ENCODE results near the gene BAZ2A. TPM values are rescaled to one million over a fixed set of nuclear protein-coding genes. Genes with fewer than 3 reads are reported as not detected.

The BAZ2A gene
- total RNA-seq, 1 donor from 2014 or later: 131 TPM

- Mint-ChIP-seq H3K27ac (no peak overlapping the region), H3K9me3 (no peaks in the 10 kb centered on the region), H3K36me3 (ENCODE audit: low read depth) (peaks cover 94% of the 10 kb centered on the region), H3K27me3 (ENCODE audit: low read depth) (no peaks in the 10 kb centered on the region), H3K4me3 (ENCODE audit: low read depth) (no peak overlapping the region), H3K4me1 (ENCODE audit: low read depth) (no peaks in the 10 kb centered on the region)
- intact Hi-C loops (cut with micrococcal nuclease): no loop called here
- no peak for DNase-seq (ENCODE audit: low spot score)
Observed at GRCh38 chr12:56602239-56602638, 27.9 kb downstream of the BAZ2A start.

GRCh38 chr12:56601503-56601902, 28.6 kb downstream of the BAZ2A start:
- Mint-ChIP-seq H3K27me3 (ENCODE audit: low read depth) (no peaks in the 10 kb centered on the region), H3K4me3 (ENCODE audit: low read depth) (no peak overlapping the region), H3K4me1 (ENCODE audit: low read depth) (no peaks in the 10 kb centered on the region), H3K9me3 (no peaks in the 10 kb centered on the region), H3K27ac (no peak overlapping the region), H3K36me3 (ENCODE audit: low read depth) (peaks cover 94% of the 10 kb centered on the region)
- intact Hi-C loops (cut with micrococcal nuclease): no loop called here
- DNase-seq (ENCODE audit: low spot score): no peak

DNA sequence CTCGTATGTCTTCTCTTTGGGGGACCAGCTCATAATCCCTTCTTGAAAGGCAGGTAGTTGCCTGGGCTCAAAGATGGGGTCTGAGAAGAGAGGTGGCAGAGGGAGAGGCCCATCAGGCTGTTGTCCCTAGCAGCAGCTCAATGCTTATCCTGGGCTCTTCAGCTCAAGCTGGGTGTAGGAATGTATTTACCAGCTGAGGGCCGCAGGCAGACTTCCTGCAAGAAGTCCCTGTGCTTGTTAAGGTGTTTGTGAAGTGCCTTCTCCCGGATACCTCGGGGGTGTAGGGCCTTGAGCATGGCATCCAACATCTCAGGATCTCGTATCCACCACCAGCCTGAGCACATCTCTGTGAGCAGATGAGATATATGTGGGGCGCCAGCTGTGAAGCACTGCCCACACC, 29.4 kb downstream of the BAZ2A start:
- Mint-ChIP-seq H3K27ac (no peak overlapping the region), H3K27me3 (ENCODE audit: low read depth) (no peaks in the 10 kb centered on the region), H3K36me3 (ENCODE audit: low read depth) (peaks cover 92% of the 10 kb centered on the region), H3K9me3 (no peaks in the 10 kb centered on the region), H3K4me1 (ENCODE audit: low read depth) (peaks cover 4% of the 10 kb centered on the region), H3K4me3 (ENCODE audit: low read depth) (no peak overlapping the region)
- DNase-seq (ENCODE audit: low spot score): no peak
- intact Hi-C loops (cut with micrococcal nuclease): no loop called here

- Mint-ChIP-seq H3K36me3 (ENCODE audit: low read depth) (peaks cover 87% of the 10 kb centered on the region), H3K27ac (no peak overlapping the region), H3K4me3 (ENCODE audit: low read depth) (no peak overlapping the region), H3K9me3 (no peaks in the 10 kb centered on the region), H3K4me1 (ENCODE audit: low read depth) (peaks cover 4% of the 10 kb centered on the region), H3K27me3 (ENCODE audit: low read depth) (no peaks in the 10 kb centered on the region)
- intact Hi-C loops (cut with micrococcal nuclease): no loop called here
- no peak for DNase-seq (ENCODE audit: low spot score)
Observed at GRCh38 chr12:56599797-56600196, 30.3 kb downstream of the BAZ2A start.

GRCh38 chr12:56599041-56599440, 31.1 kb downstream of the BAZ2A start:
- Mint-ChIP-seq H3K4me3 (ENCODE audit: low read depth) (no peak overlapping the region), H3K27ac (no peak overlapping the region), H3K27me3 (ENCODE audit: low read depth) (no peaks in the 10 kb centered on the region), H3K36me3 (ENCODE audit: low read depth) (peaks cover 79% of the 10 kb centered on the region), H3K4me1 (ENCODE audit: low read depth) (peaks cover 4% of the 10 kb centered on the region), H3K9me3 (no peaks in the 10 kb centered on the region)
- DNase-seq (ENCODE audit: low spot score): no peak
- intact Hi-C loops (cut with micrococcal nuclease): no loop called here

GRCh38 chr12:56596815-56597214, 33.3 kb downstream of the BAZ2A start:
- intact Hi-C loops (cut with micrococcal nuclease): no loop called here
- Mint-ChIP-seq H3K27ac (peak overlapping the region; percentile 6), H3K36me3 (ENCODE audit: low read depth) (peaks cover 61% of the 10 kb centered on the region), H3K9me3 (no peaks in the 10 kb centered on the region), H3K4me3 (ENCODE audit: low read depth) (no peak overlapping the region), H3K4me1 (ENCODE audit: low read depth) (peaks cover 4% of the 10 kb centered on the region), H3K27me3 (ENCODE audit: low read depth) (no peaks in the 10 kb centered on the region)
- DNase-seq (ENCODE audit: low spot score): no peak

GRCh38 chr12:56593909-56594621, 36.1 kb downstream of the BAZ2A start:
- Mint-ChIP-seq H3K4me3 (ENCODE audit: low read depth) (no peak overlapping the region), H3K27me3 (ENCODE audit: low read depth) (no peaks in the 10 kb centered on the region), H3K9me3 (no peaks in the 10 kb centered on the region), H3K4me1 (ENCODE audit: low read depth) (peaks cover 6% of the 10 kb centered on the region), H3K36me3 (ENCODE audit: low read depth) (peaks cover 34% of the 10 kb centered on the region), H3K27ac (no peak overlapping the region)
- intact Hi-C loops (cut with micrococcal nuclease): loop anchor here (1.0 kb wide), 1 partner anchor 81 kb away; no protein-coding TSS in a partner anchor
- peak; percentile 53 for DNase-seq (ENCODE audit: low spot score)

DNA sequence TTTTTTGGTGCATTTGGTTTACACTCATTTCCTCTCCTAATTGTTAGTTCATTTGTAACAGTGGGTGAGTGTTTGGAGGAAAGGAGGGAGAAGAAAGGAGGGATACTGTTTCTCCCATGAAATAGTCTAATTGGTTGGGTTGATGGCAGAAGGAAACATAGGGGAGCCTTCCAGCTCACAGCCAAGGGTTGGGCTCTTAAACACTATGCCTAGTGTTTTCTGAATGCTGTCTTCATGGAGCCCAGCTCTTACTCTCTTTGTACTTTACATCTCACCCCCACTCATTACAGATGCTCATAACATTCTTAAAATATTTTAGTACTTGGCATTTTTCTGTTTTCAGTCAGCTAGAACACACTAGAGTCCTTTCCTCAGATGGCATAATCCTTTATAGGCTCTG, 38.2 kb downstream of the BAZ2A start:
- Mint-ChIP-seq H3K36me3 (ENCODE audit: low read depth) (peaks cover 13% of the 10 kb centered on the region), H3K4me1 (ENCODE audit: low read depth) (peaks cover 6% of the 10 kb centered on the region), H3K27me3 (ENCODE audit: low read depth) (no peaks in the 10 kb centered on the region), H3K27ac (no peak overlapping the region), H3K4me3 (ENCODE audit: low read depth) (no peak overlapping the region), H3K9me3 (no peaks in the 10 kb centered on the region)
- DNase-seq (ENCODE audit: low spot score): no peak
- intact Hi-C loops (cut with micrococcal nuclease): no loop called here

DNA sequence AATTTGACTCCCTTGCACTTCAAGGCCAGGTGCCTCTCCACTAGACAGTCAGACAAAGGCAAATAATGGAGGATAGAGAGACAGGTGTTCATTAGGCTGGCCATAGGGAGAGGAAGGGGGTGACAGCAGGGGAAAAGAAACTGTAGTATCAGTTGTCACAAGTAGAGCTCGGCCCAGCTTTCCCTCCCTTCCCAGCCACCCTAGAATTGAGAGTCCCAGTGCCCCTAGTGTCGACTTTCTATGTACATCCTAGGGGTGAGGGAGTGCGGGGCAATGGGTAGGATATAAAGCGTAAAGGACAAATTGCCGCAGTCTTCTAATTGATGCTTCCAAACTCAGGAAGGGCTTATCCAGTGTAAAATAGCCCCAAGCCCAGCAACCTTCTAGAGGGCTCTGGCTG, 39.0 kb downstream of the BAZ2A start:
- Mint-ChIP-seq H3K4me1 (ENCODE audit: low read depth) (peaks cover 3% of the 10 kb centered on the region), H3K27ac (no peak overlapping the region), H3K9me3 (no peaks in the 10 kb centered on the region), H3K36me3 (ENCODE audit: low read depth) (peaks cover 6% of the 10 kb centered on the region), H3K27me3 (ENCODE audit: low read depth) (no peaks in the 10 kb centered on the region), H3K4me3 (ENCODE audit: low read depth) (no peak overlapping the region)
- intact Hi-C loops (cut with micrococcal nuclease): no loop called here
- DNase-seq (ENCODE audit: low spot score): no peak

DNA sequence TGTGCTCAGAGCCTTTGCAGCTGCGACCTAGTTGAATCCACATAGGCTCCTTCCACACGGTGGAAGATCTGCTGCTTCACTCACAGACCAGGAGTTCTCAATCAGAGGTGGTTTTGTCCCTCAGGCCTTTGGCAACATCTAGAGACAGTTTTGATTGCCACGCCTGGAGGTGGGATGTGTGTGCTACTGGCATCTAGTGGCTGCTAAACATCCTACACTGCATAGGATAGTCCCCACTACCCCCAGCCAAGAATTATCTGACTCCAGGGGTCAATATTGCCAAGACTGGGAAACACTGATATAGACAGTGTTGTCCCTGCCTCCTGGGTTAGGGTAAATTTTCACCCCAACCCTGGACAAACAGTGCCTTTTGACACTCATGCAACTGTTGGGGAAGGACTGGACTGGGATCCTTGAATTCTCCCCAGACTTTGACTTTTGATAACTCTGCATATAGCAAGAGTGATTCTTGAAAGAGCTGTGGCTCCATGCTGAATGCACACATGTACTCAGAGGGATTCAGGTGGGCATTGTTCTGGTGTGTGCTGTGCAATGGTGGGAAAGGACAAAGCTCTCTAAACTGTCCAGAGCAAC, 39.8 kb downstream of the BAZ2A start:
- Mint-ChIP-seq H3K27me3 (ENCODE audit: low read depth) (no peaks in the 10 kb centered on the region), H3K4me3 (ENCODE audit: low read depth) (no peak overlapping the region), H3K4me1 (ENCODE audit: low read depth) (peaks cover 2% of the 10 kb centered on the region), H3K36me3 (ENCODE audit: low read depth) (no peaks in the 10 kb centered on the region), H3K9me3 (no peaks in the 10 kb centered on the region), H3K27ac (no peak overlapping the region)
- intact Hi-C loops (cut with micrococcal nuclease): no loop called here
- no peak for DNase-seq (ENCODE audit: low spot score)

- no peaks in the 10 kb centered on the region for H3K36me3 Mint-ChIP-seq (ENCODE audit: low read depth)
- H3K27me3 Mint-ChIP-seq (ENCODE audit: low read depth): no peaks in the 10 kb centered on the region
- no peak overlapping the region for H3K4me3 Mint-ChIP-seq (ENCODE audit: low read depth)
- no peaks in the 10 kb centered on the region for H3K9me3 Mint-ChIP-seq
- H3K27ac Mint-ChIP-seq: no peak overlapping the region
- no peak for DNase-seq (ENCODE audit: low spot score)
- intact Hi-C loops (cut with micrococcal nuclease): no loop called here
- H3K4me1 Mint-ChIP-seq (ENCODE audit: low read depth): peaks cover 2% of the 10 kb centered on the region
Observed at GRCh38 chr12:56589783-56590182, 40.3 kb downstream of the BAZ2A start.

GRCh38 chr12:56585098-56585497, 45.0 kb downstream of the BAZ2A start:
- Mint-ChIP-seq H3K36me3 (ENCODE audit: low read depth) (no peaks in the 10 kb centered on the region), H3K9me3 (no peaks in the 10 kb centered on the region)

DNA sequence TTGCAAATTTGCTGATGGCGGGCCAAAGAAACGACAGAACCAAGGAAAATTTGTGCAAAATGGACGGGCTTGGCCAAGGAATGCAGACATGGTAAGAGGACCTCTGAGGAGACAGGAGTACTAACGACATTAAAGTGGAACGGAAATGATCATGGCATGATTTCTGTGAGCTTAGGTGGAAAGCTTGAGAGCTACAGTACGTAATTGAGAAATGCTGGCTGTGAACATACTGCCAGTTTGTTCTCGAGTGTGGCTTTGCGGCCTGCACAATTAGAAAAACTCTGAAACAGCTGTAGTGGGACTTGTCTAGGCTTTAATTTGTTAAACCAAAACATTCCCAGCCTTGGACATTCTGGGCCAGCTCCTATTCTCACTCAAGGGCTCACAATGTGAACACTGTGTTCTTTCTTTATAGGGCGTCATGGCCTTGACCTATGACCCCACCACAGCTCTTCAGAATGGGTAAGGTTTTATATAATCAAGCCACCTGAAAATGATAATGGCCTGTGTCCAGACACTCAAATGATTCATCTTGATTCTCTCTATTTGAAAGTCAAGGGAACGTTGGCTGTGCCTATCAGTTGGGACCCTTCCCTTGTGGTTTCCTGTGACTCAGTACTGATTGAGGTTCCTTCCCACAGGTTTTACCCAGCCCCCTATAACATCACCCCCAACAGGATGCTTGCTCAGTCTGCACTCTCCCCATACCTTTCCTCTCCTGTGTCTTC, 48.5 kb downstream of the BAZ2A start:
- peak overlapping the region; percentile 53 for H3K27ac Mint-ChIP-seq
- no peak overlapping the region for H3K4me3 Mint-ChIP-seq (ENCODE audit: low read depth)
- no peak for DNase-seq (ENCODE audit: low spot score)
- intact Hi-C loops (cut with micrococcal nuclease): no loop called here
- no peaks in the 10 kb centered on the region for H3K9me3 Mint-ChIP-seq
- no peaks in the 10 kb centered on the region for H3K36me3 Mint-ChIP-seq (ENCODE audit: low read depth)
- H3K4me1 Mint-ChIP-seq (ENCODE audit: low read depth): peaks cover 16% of the 10 kb centered on the region
- no peaks in the 10 kb centered on the region for H3K27me3 Mint-ChIP-seq (ENCODE audit: low read depth)

More at GRCh38 chr12:56585098-56585497, 45.0 kb downstream of the BAZ2A start:
- H3K4me1 Mint-ChIP-seq (ENCODE audit: low read depth): peaks cover 17% of the 10 kb centered on the region
- H3K27ac Mint-ChIP-seq: no peak overlapping the region
- no peak overlapping the region for H3K4me3 Mint-ChIP-seq (ENCODE audit: low read depth)
- intact Hi-C loops (cut with micrococcal nuclease): no loop called here
- no peak for DNase-seq (ENCODE audit: low spot score)
- no peaks in the 10 kb centered on the region for H3K27me3 Mint-ChIP-seq (ENCODE audit: low read depth)
